Measurements from ENCODE around the gene WIPF2.

WIPF2 gene

GRCh38 chr17:40317880-40318829 is 99.1 kb downstream of the WIPF2 start:
- H3K4me3 ChIP-seq (ENCODE audit: low read length) = peak overlapping the region; percentile 93
- TF ChIP-seq EZH2phosphoT487 (IDR thresholded peaks at IDR 0.05; ENCODE audit: low read depth) = no peak
- TF ChIP-seq CTCF (IDR thresholded peaks at IDR 0.05; ENCODE audit: low read depth, low read length) = no peak
- no peaks in the 10 kb centered on the region for H3K36me3 ChIP-seq (replicated peaks; ENCODE audit: low read depth, low read length)
- peaks cover 52% of the 10 kb centered on the region for H3K4me1 ChIP-seq (ENCODE audit: low read length)
- H3K4me2 ChIP-seq (ENCODE audit: low read length) = peak overlapping the region; percentile 96
- H3K27me3 ChIP-seq (ENCODE audit: low read depth, low read length) = no peaks in the 10 kb centered on the region
- H3K27ac ChIP-seq (ENCODE audit: low read length) = peak overlapping the region; percentile 74
- peak overlapping the region; percentile 49; the same call in 1 of the 2 replicates for H2AFZ ChIP-seq (ENCODE audit: low read depth, low read length)
- peaks cover 31% of the 10 kb centered on the region for H4K20me1 ChIP-seq (ENCODE audit: insufficient read depth, low read length)
- peaks cover 51% of the 10 kb centered on the region for H3K79me2 ChIP-seq (ENCODE audit: low read length)
- peak overlapping the region; percentile 94 for H3K9ac ChIP-seq (ENCODE audit: low read length)
- H3K9me3 ChIP-seq (ENCODE audit: insufficient read depth, low read length) = no peaks in the 10 kb centered on the region

GRCh38 chr17:40318830-40319391 is 99.8 kb downstream of the WIPF2 start:
- Histone ChIP-seq H4K20me1 (ENCODE audit: insufficient read depth, low read length) (peaks cover 31% of the 10 kb centered on the region), H3K9me3 (ENCODE audit: insufficient read depth, low read length) (no peaks in the 10 kb centered on the region), H2AFZ (ENCODE audit: low read depth, low read length) (no peak overlapping the region), H3K36me3 (replicated peaks; ENCODE audit: low read depth, low read length) (no peaks in the 10 kb centered on the region), H3K79me2 (ENCODE audit: low read length) (peaks cover 58% of the 10 kb centered on the region), H3K4me3 (ENCODE audit: low read length) (peak overlapping the region; percentile 93), H3K9ac (ENCODE audit: low read length) (peak overlapping the region; percentile 94), H3K27me3 (ENCODE audit: low read depth, low read length) (no peaks in the 10 kb centered on the region), H3K4me2 (ENCODE audit: low read length) (peak overlapping the region; percentile 96), H3K27ac (ENCODE audit: low read length) (peak overlapping the region; percentile 74), H3K4me1 (ENCODE audit: low read length) (peaks cover 60% of the 10 kb centered on the region)
- peak; percentile 46 for TF ChIP-seq CTCF (IDR thresholded peaks at IDR 0.05; ENCODE audit: low read depth, low read length)
- TF ChIP-seq EZH2phosphoT487 (IDR thresholded peaks at IDR 0.05; ENCODE audit: low read depth) = no peak

GRCh38 chr17:40319651-40320540 is 100.8 kb downstream of the WIPF2 start:
- no peaks in the 10 kb centered on the region for H3K27me3 ChIP-seq (ENCODE audit: low read depth, low read length)
- H3K4me3 ChIP-seq (ENCODE audit: low read length) = peak overlapping the region; percentile 93
- peaks cover 68% of the 10 kb centered on the region for H3K79me2 ChIP-seq (ENCODE audit: low read length)
- peaks cover 62% of the 10 kb centered on the region for H3K4me1 ChIP-seq (ENCODE audit: low read length)
- no peak overlapping the region for H2AFZ ChIP-seq (ENCODE audit: low read depth, low read length)
- H3K36me3 ChIP-seq (replicated peaks; ENCODE audit: low read depth, low read length) = no peaks in the 10 kb centered on the region
- H3K27ac ChIP-seq (ENCODE audit: low read length) = peak overlapping the region; percentile 25; the same call in 1 of the 2 replicates
- peak overlapping the region; percentile 94; the same call in 1 of the 2 replicates for H3K9ac ChIP-seq (ENCODE audit: low read length)
- H4K20me1 ChIP-seq (ENCODE audit: insufficient read depth, low read length) = peaks cover 31% of the 10 kb centered on the region
- no peaks in the 10 kb centered on the region for H3K9me3 ChIP-seq (ENCODE audit: insufficient read depth, low read length)
- H3K4me2 ChIP-seq (ENCODE audit: low read length) = peak overlapping the region; percentile 96
- TF ChIP-seq EZH2phosphoT487 (IDR thresholded peaks at IDR 0.05; ENCODE audit: low read depth) = no peak
- no peak for TF ChIP-seq CTCF (IDR thresholded peaks at IDR 0.05; ENCODE audit: low read depth, low read length)

Measured in OCI-LY3 (cell line).